HepG2 (cell line): ENCODE results near the gene CRAT. TPM values are rescaled to one million over a fixed set of nuclear protein-coding genes. Genes with fewer than 3 reads are reported as not detected.
A peak's percentile ranks its signal among the peaks of the same experiment; 100 is the strongest.

Experiments
- AGO2 ChIP-seq: fragments of 200-400 bp; formaldehyde crosslinking; optimal IDR thresholded peaks from 2 replicates; pipeline ENCODE3; 2017; ENCODE audit warnings: mild to moderate bottlenecking, low read depth, low read length, moderate library complexity
- BRF2 ChIP-seq: sonication (generic); formaldehyde crosslinking; IDR thresholded peaks from 2 replicates; pipeline ENCODE4 v1.8.1; 2022; ENCODE audit warnings: mild to moderate bottlenecking, missing genetic modification reagents
- DR1 ChIP-seq: sonication (generic); formaldehyde crosslinking; IDR thresholded peaks from 2 replicates; pipeline ENCODE4 v1.8.0; 2021; ENCODE audit warnings: mild to moderate bottlenecking, missing genetic modification reagents, inconsistent platforms
- ESRRA ChIP-seq: sonication (generic); formaldehyde crosslinking; IDR thresholded peaks from 2 replicates; pipeline ENCODE4 v1.5.1; 2020; ENCODE audit warnings: mild to moderate bottlenecking, low read depth, missing genetic modification reagents
- KDM5B ChIP-seq: sonication (generic); formaldehyde crosslinking; IDR thresholded peaks from 2 replicates; pipeline ENCODE4 v1.4.0; 2020; ENCODE audit warnings: missing genetic modification reagents, mild to moderate bottlenecking, borderline replicate concordance
- KLF11 ChIP-seq: IDR thresholded peaks from 2 replicates; pipeline ENCODE4 v1.6.1; 2016; ENCODE audit warnings: missing compliant biosample characterization
- KMT2B ChIP-seq: IDR thresholded peaks from 2 replicates; pipeline ENCODE4 v1.6.1; 2016; ENCODE audit warnings: missing genetic modification reagents, missing compliant biosample characterization
- MED8 ChIP-seq: sonication (generic); formaldehyde crosslinking; IDR thresholded peaks from 2 replicates; pipeline ENCODE4 v1.8.1; 2023; ENCODE audit warnings: mild to moderate bottlenecking, missing genetic modification reagents; ENCODE audit not compliant: insufficient replicate concordance
- PCBP1 ChIP-seq: fragments of 200-400 bp; formaldehyde crosslinking; IDR thresholded peaks from 2 replicates; pipeline ENCODE4 v1.6.1; 2017; ENCODE audit warnings: mild to moderate bottlenecking, low read depth, low read length, borderline replicate concordance
- TBX2 ChIP-seq: sonication (generic); formaldehyde crosslinking; IDR thresholded peaks from 2 replicates; pipeline ENCODE4 v1.5.0; 2020; ENCODE audit warnings: missing genetic modification reagents, mild to moderate bottlenecking, borderline replicate concordance
- ZNF263 ChIP-seq: sonication (generic); formaldehyde crosslinking; IDR thresholded peaks from 2 replicates; pipeline ENCODE4 v1.4.0; 2020; ENCODE audit warnings: missing genetic modification reagents
- ZNF275 ChIP-seq: sonication (generic); formaldehyde crosslinking; IDR thresholded peaks from 2 replicates; pipeline ENCODE4 v1.8.0; 2022; ENCODE audit warnings: missing genetic modification reagents, mild to moderate bottlenecking, inconsistent platforms, borderline replicate concordance
- ZNF317 ChIP-seq: sonication (generic); formaldehyde crosslinking; IDR thresholded peaks from 2 replicates; pipeline ENCODE4 v1.5.0; 2020; ENCODE audit warnings: mild to moderate bottlenecking, missing genetic modification reagents
- ZNF441 ChIP-seq: sonication (generic); formaldehyde crosslinking; IDR thresholded peaks from 2 replicates; pipeline ENCODE4 v1.7.0; 2021; ENCODE audit warnings: missing genetic modification reagents, borderline replicate concordance
- ZNF484 ChIP-seq: sonication (generic); formaldehyde crosslinking; IDR thresholded peaks from 2 replicates; pipeline ENCODE4 v1.5.1; 2020; ENCODE audit warnings: mild to moderate bottlenecking, low read depth, missing genetic modification reagents, borderline replicate concordance
- ZSCAN21 ChIP-seq: sonication (generic); formaldehyde crosslinking; IDR thresholded peaks from 2 replicates; pipeline ENCODE4 v1.8.0; 2022; ENCODE audit warnings: mild to moderate bottlenecking, missing genetic modification reagents, moderate library complexity, borderline replicate concordance
- polyA plus RNA-seq, 8 experiments: library from polyadenylated mRNA; depleted of rRNA in 3 of 8; stranded (reverse) in 7 of 8; unstranded in 1 of 8; fragments of >200 nt; fragmentation: Illumina TruSeq in 4 of 8; extraction: Trizol in 4 of 8; gene quantifications; 2 replicates each; pipeline versions ENCODE4 v1.2.1 to v1.2.3, GENCODE V29; 2011 to 2016; ENCODE audit warnings: low read depth in 4 of 8, missing spikeins in 1 of 8, mixed read lengths in 1 of 8; ENCODE audit not compliant: insufficient read depth in 1 of 8
- total RNA-seq, 5 experiments: library from RNA; depleted of rRNA; stranded (reverse); fragments of >200 nt; fragmentation: Illumina TruSeq; extraction: Trizol; gene quantifications; 2 replicates each; pipeline ENCODE4 v1.2.3, GENCODE V29; 2016; ENCODE audit warnings: low read depth in 1 of 5
- TF ChIP-seq, protein P1 (sequence below), 2 experiments: sonication (generic) in 1 of 2; formaldehyde crosslinking in 1 of 2; IDR thresholded peaks; 2 replicates each; pipeline versions ENCODE4 v1.4.0 to v1.6.1; 2018 to 2020; ENCODE audit warnings: missing genetic modification reagents in 2 of 2, borderline replicate concordance in 1 of 2, low read depth in 1 of 2, mild to moderate bottlenecking in 1 of 2, missing biosample characterization in 1 of 2
- TF ChIP-seq, protein P2 (sequence below): sonication (generic); formaldehyde crosslinking; IDR thresholded peaks from 2 replicates; pipeline ENCODE4 v1.4.0; 2020; ENCODE audit warnings: mild to moderate bottlenecking, missing genetic modification reagents
- TF ChIP-seq, protein P3 (sequence below): sonication (generic); formaldehyde crosslinking; conservative IDR thresholded peaks from 2 replicates; pipeline ENCODE4 v1.8.0; 2022; ENCODE audit warnings: low read depth, missing genetic modification reagents

CRAT gene
- total and polyA plus RNA-seq, 2 of the 13 experiments (the other 11 are each of a cell fraction or from before 2014, with no cell fraction given), result 26.1 to 26.6 TPM

DNA sequence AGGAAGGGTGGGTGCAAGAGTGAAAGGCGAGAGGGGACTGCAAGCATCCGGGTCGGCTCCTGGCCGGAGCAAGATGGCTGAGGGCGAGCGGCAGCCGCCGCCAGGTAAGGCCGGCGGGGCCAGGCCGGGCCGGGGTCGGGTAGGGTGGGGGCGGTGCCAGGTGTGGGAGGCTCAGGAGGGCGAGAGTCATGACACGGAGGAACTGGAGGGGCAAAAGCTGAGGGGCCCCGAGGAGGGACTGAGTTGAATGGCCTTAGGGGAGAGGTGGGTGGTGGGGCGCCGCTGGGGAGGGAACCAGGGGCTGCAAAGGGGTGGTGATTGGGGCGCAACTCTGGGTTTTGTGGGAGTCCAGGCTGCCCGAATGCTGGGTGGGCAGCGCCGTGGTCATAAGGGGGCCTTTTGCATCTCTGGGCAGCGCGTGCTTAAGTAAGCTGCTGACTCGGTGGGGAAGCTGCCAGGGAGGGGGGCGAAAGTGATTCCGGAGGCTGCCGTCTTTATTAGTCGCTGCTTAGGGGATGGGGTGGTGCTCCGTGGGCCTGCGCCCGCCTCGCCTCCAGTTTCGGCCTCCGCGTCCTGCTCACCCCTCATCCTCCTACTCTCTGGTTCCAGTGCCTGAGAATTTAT, 1.0 kb upstream of the CRAT start (continued):
- TF ChIP-seq AGO2 (peak; percentile 74), ZNF441 (peak; percentile 37; the same call in 1 of the 2 replicates), TBX2 (CRISPR knock-in tag) (peak; percentile 47; the same call in 1 of the 2 replicates), ZNF263 (CRISPR knock-in tag) (peak; percentile 26; the same call in 1 of the 2 replicates), KDM5B (CRISPR knock-in tag) (peak; percentile 22; the same call in 1 of the 2 replicates), ZNF317 (peak; percentile 62), ESRRA (CRISPR knock-in tag) (0 out of 2 replicates have a peak, but pooled peaks have one; percentile 12), PCBP1 (0 out of 2 replicates have a peak, but pooled peaks have one; percentile 63), ZNF484 (CRISPR knock-in tag) (no peak), BRF2 (0 out of 2 replicates have a peak, but pooled peaks have one; percentile 61), KLF11 (CRISPR knock-in tag) (0 out of 2 replicates have a peak, but pooled peaks have one; percentile 42), KMT2B (CRISPR knock-in tag) (peak; percentile 36; the same call in 1 of the 2 replicates), ZSCAN21 (CRISPR knock-in tag) (0 out of 2 replicates have a peak, but pooled peaks have one; percentile 3), DR1 (CRISPR knock-in tag) (peak; percentile 12; the same call in 1 of the 2 replicates), MED8 (CRISPR knock-in tag) (peak; percentile 33), ZNF275 (CRISPR knock-in tag) (peak; percentile 73; the same call in 1 of the 2 replicates)
- TF ChIP-seq, protein P1, sequence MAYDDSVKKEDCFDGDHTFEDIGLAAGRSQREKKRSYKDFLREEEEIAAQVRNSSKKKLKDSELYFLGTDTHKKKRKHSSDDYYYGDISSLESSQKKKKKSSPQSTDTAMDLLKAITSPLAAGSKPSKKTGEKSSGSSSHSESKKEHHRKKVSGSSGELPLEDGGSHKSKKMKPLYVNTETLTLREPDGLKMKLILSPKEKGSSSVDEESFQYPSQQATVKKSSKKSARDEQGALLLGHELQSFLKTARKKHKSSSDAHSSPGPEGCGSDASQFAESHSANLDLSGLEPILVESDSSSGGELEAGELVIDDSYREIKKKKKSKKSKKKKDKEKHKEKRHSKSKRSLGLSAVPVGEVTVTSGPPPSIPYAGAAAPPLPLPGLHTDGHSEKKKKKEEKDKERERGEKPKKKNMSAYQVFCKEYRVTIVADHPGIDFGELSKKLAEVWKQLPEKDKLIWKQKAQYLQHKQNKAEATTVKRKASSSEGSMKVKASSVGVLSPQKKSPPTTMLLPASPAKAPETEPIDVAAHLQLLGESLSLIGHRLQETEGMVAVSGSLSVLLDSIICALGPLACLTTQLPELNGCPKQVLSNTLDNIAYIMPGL (CRISPR knock-in tag; IDR thresholded peaks at IDR 0.05; ENCODE audit: borderline replicate concordance in 1 of 2, low read depth in 1 of 2), result peak; percentile 4 to 74; a peak in 2 of 4 replicates
- TF ChIP-seq, protein P2, sequence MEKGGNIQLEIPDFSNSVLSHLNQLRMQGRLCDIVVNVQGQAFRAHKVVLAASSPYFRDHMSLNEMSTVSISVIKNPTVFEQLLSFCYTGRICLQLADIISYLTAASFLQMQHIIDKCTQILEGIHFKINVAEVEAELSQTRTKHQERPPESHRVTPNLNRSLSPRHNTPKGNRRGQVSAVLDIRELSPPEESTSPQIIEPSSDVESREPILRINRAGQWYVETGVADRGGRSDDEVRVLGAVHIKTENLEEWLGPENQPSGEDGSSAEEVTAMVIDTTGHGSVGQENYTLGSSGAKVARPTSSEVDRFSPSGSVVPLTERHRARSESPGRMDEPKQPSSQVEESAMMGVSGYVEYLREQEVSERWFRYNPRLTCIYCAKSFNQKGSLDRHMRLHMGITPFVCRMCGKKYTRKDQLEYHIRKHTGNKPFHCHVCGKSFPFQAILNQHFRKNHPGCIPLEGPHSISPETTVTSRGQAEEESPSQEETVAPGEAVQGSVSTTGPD, result 0 out of 2 replicates have a peak, but pooled peaks have one; percentile 29
- TF ChIP-seq, protein P3, sequence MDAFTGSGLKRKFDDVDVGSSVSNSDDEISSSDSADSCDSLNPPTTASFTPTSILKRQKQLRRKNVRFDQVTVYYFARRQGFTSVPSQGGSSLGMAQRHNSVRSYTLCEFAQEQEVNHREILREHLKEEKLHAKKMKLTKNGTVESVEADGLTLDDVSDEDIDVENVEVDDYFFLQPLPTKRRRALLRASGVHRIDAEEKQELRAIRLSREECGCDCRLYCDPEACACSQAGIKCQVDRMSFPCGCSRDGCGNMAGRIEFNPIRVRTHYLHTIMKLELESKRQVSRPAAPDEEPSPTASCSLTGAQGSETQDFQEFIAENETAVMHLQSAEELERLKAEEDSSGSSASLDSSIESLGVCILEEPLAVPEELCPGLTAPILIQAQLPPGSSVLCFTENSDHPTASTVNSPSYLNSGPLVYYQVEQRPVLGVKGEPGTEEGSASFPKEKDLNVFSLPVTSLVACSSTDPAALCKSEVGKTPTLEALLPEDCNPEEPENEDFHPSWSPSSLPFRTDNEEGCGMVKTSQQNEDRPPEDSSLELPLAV (CRISPR knock-in tag), result no peak
